Activated T-cell treated with anti-CD3 and anti-CD28 coated beads, Interleukin-2, amount 50 U/mL, for 4 hours (primary cell): ENCODE data around the gene WDR90. TPM values are rescaled to one million over a fixed set of nuclear protein-coding genes. Genes with fewer than 3 reads are reported as not detected.
"Not testable (repeated sequence)": the region's sequence is repeated elsewhere in the genome, so short reads cannot be mapped to it uniquely, and the experiment has no call there.

ENCODE experiments used
- ATAC-seq, 2 donors: fragments of 200-7000 bp; cut with Tn5 transposase; one replicate each; pipeline ENCODE4 v1.10.0; 2021
- DNase-seq: peaks from one replicate; pipeline ENCODE4 v3.0.0-alpha.2; 2020
- H3K27me3 Mint-ChIP-seq: one replicate; pipeline ENCODE4 v1.8.0; 2021; ENCODE audit warnings: low read depth, mixed read lengths
- H3K36me3 Mint-ChIP-seq: one replicate; pipeline ENCODE4 v1.8.0; 2022; ENCODE audit warnings: mixed read lengths; ENCODE audit not compliant: insufficient read depth
- H3K4me1 Mint-ChIP-seq: one replicate; pipeline ENCODE4 v1.8.0; 2021; ENCODE audit warnings: low read depth, mixed read lengths
- H3K4me3 Mint-ChIP-seq: one replicate; pipeline ENCODE4 v1.8.0; 2021; ENCODE audit warnings: mild to moderate bottlenecking, moderate library complexity, mixed read lengths
- H3K9me3 Mint-ChIP-seq: one replicate; pipeline ENCODE4 v1.8.0; 2021; ENCODE audit warnings: mixed read lengths
- total RNA-seq, 3 donors: library from RNA; stranded (reverse); gene quantifications; one replicate each; pipeline ENCODE4 v1.2.1, GENCODE V29; 2021

The WDR90 gene
- total RNA-seq, 3 donors from 2014 or later = 81.0 to 104 (median 87.8) TPM

GRCh38 chr16:704047-704446 lies 54.9 kb downstream of the WDR90 start:
- H3K4me1 Mint-ChIP-seq = peaks cover 9% of the 10 kb centered on the region
- no peak for ATAC-seq
- peaks cover 47% of the 10 kb centered on the region for H3K27me3 Mint-ChIP-seq
- H3K36me3 Mint-ChIP-seq = no peaks in the 10 kb centered on the region
- H3K9me3 Mint-ChIP-seq = no peaks in the 10 kb centered on the region
- no peak overlapping the region for H3K4me3 Mint-ChIP-seq
- DNase-seq = no peak

- ATAC-seq = no peak
- H3K9me3 Mint-ChIP-seq = no peaks in the 10 kb centered on the region
Observed at GRCh38 chr16:704552-705380, 55.6 kb downstream of the WDR90 start.

GRCh38 chr16:705431-706188 lies 56.4 kb downstream of the WDR90 start, which contains the start of gene FBXL16:
FBXL16 (minus strand) TSS chr16:705801; CDS start chr16:697405, 8,396 bp downstream.
- DNase-seq = no peak
- ATAC-seq = peak in 1 of 2 donors; percentile 5
- H3K36me3 Mint-ChIP-seq = no peaks in the 10 kb centered on the region
- H3K4me3 Mint-ChIP-seq = peak within 1 kb of the TSS; percentile 56
- H3K27me3 Mint-ChIP-seq = peaks cover 55% of the 10 kb centered on the region
- no peaks in the 10 kb centered on the region for H3K9me3 Mint-ChIP-seq
- H3K4me1 Mint-ChIP-seq = peaks cover 4% of the 10 kb centered on the region

More at GRCh38 chr16:704552-705380, 55.6 kb downstream of the WDR90 start:
- Mint-ChIP-seq H3K36me3 (no peaks in the 10 kb centered on the region), H3K4me1 (peaks cover 7% of the 10 kb centered on the region), H3K4me3 (no peak overlapping the region), H3K27me3 (peaks cover 54% of the 10 kb centered on the region)
- DNase-seq = no peak

GRCh38 chr16:706189-707061 lies 57.3 kb downstream of the WDR90 start:
- peak in 1 of 2 donors; percentile 19 for ATAC-seq

GRCh38 chr16:707062-707538 lies 57.9 kb downstream of the WDR90 start:
- ATAC-seq = no peak
- peaks cover 4% of the 10 kb centered on the region for H3K4me1 Mint-ChIP-seq
- no peaks in the 10 kb centered on the region for H3K36me3 Mint-ChIP-seq
- no peaks in the 10 kb centered on the region for H3K9me3 Mint-ChIP-seq
- H3K27me3 Mint-ChIP-seq = peaks cover 53% of the 10 kb centered on the region
- no peak overlapping the region for H3K4me3 Mint-ChIP-seq
- no peak for DNase-seq

More at GRCh38 chr16:706189-707061, 57.3 kb downstream of the WDR90 start:
- no peaks in the 10 kb centered on the region for H3K9me3 Mint-ChIP-seq
- H3K36me3 Mint-ChIP-seq = no peaks in the 10 kb centered on the region
- peaks cover 4% of the 10 kb centered on the region for H3K4me1 Mint-ChIP-seq
- H3K4me3 Mint-ChIP-seq = peak overlapping the region; percentile 56
- peaks cover 56% of the 10 kb centered on the region for H3K27me3 Mint-ChIP-seq
- DNase-seq = no peak

GRCh38 chr16:708019-708418 lies 58.9 kb downstream of the WDR90 start:
- ATAC-seq (no peak), DNase-seq (no peak)
- no peaks in the 10 kb centered on the region for H3K36me3 Mint-ChIP-seq
- H3K9me3 Mint-ChIP-seq = no peaks in the 10 kb centered on the region
- no peak overlapping the region for H3K4me3 Mint-ChIP-seq
- peaks cover 2% of the 10 kb centered on the region for H3K4me1 Mint-ChIP-seq
- peaks cover 50% of the 10 kb centered on the region for H3K27me3 Mint-ChIP-seq

- peaks cover 49% of the 10 kb centered on the region for H3K27me3 Mint-ChIP-seq
- peaks cover 2% of the 10 kb centered on the region for H3K4me1 Mint-ChIP-seq
- H3K9me3 Mint-ChIP-seq = no peaks in the 10 kb centered on the region
- ATAC-seq = no peak
- no peaks in the 10 kb centered on the region for H3K36me3 Mint-ChIP-seq
- H3K4me3 Mint-ChIP-seq = no peak overlapping the region
- no peak for DNase-seq
Observed at GRCh38 chr16:708959-709358, 59.8 kb downstream of the WDR90 start.

- H3K9me3 Mint-ChIP-seq = no peaks in the 10 kb centered on the region
- H3K4me3 Mint-ChIP-seq = no peak overlapping the region
- no peaks in the 10 kb centered on the region for H3K36me3 Mint-ChIP-seq
- H3K4me1 Mint-ChIP-seq = peaks cover 2% of the 10 kb centered on the region
- DNase-seq (no peak), ATAC-seq (no peak)
- H3K27me3 Mint-ChIP-seq = peaks cover 49% of the 10 kb centered on the region
Observed at GRCh38 chr16:709566-710499, 60.7 kb downstream of the WDR90 start.

GRCh38 chr16:710500-711075 lies 61.4 kb downstream of the WDR90 start:
- no peaks in the 10 kb centered on the region for H3K36me3 Mint-ChIP-seq
- H3K27me3 Mint-ChIP-seq = peaks cover 49% of the 10 kb centered on the region
- ATAC-seq (no peak), DNase-seq (no peak)
- no peaks in the 10 kb centered on the region for H3K9me3 Mint-ChIP-seq
- peaks cover 2% of the 10 kb centered on the region for H3K4me1 Mint-ChIP-seq
- no peak overlapping the region for H3K4me3 Mint-ChIP-seq

GRCh38 chr16:711084-711483 lies 61.9 kb downstream of the WDR90 start:
- Mint-ChIP-seq H3K4me3 (no peak overlapping the region), H3K9me3 (no peaks in the 10 kb centered on the region), H3K4me1 (peaks cover 2% of the 10 kb centered on the region), H3K27me3 (peaks cover 49% of the 10 kb centered on the region), H3K36me3 (no peaks in the 10 kb centered on the region)
- ATAC-seq = no peak
- no peak for DNase-seq

- H3K27me3 Mint-ChIP-seq = peaks cover 47% of the 10 kb centered on the region
- no peaks in the 10 kb centered on the region for H3K36me3 Mint-ChIP-seq
- no peaks in the 10 kb centered on the region for H3K9me3 Mint-ChIP-seq
- ATAC-seq (peak; percentile 50 to 51), DNase-seq (peak; percentile 82)
- H3K4me1 Mint-ChIP-seq = no peaks in the 10 kb centered on the region
- H3K4me3 Mint-ChIP-seq = no peak overlapping the region
Observed at GRCh38 chr16:711548-712320, 62.6 kb downstream of the WDR90 start.

GRCh38 chr16:712740-713250 lies 63.6 kb downstream of the WDR90 start:
- H3K4me3 Mint-ChIP-seq, H3K36me3 Mint-ChIP-seq, ATAC-seq, H3K9me3 Mint-ChIP-seq, H3K4me1 Mint-ChIP-seq: not testable (repeated sequence)
- DNase-seq = peak; percentile 36
- peaks cover 38% of the 10 kb centered on the region for H3K27me3 Mint-ChIP-seq
